Dermis lymphatic vessel endothelial cell (primary cell): ENCODE measurements around the gene RPL19. TPM values are rescaled to one million over a fixed set of nuclear protein-coding genes. Genes with fewer than 3 reads are reported as not detected.

Experiments used
- total RNA-seq: library from RNA; depleted of rRNA; stranded (reverse); fragments of >200 nt; gene quantifications from 2 replicates; pipeline ENCODE4 v1.2.1, GENCODE V29; 2014

Gene RPL19
- 1,343 and 1,670 TPM in 2 replicates for total RNA-seq

GRCh38 chr17:39200070-39200879 is at the start of gene RPL19:
TSS of gene RPL19 (plus strand) at chr17:39200283. CDS start at chr17:39200345, 62 bp downstream.

GRCh38 chr17:39151150-39151942 is 48.7 kb upstream of the RPL19 start, which contains the start of gene PLXDC1:
TSS of gene PLXDC1 (minus strand) at chr17:39151637. CDS start at chr17:39151437, 200 bp downstream.

DNA sequence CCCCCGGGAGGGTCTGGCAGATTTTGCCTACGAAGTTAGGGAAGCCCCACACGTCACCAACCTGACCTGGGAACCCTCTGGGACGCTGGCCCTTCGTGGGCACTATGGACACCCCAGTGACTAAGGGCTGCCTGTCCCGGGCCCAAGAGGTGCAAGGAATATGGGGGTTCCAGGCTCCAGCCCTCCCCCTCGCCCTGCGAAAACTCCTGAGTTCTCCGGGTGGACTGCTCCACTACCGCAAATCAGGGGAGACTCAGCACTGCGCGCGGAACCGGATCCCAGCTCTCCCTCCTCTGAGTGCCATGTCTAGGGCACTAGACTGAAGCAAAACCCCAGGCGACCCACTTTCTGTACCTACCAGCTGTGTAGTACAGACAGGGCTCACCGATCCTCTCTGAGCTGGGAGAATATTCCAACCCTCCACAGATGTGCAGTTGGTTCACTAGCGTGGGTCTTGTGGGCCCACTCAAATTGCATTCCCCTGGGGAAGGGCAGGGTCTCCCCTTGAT is 34.2 kb upstream of the RPL19 start, which contains the start of gene ARL5C:
TSS of gene ARL5C (minus strand) at position 321 of the 509 bp plus-strand sequence. CDS start 401 bp downstream, outside the sequence.

GRCh38 chr17:39197380-39198185 is 2.5 kb upstream of the RPL19 start, which contains the start of gene CACNB1:
TSS of gene CACNB1 (minus strand) at chr17:39197669. CDS start at chr17:39197495, 174 bp downstream.

GRCh38 chr17:39225308-39225958 is 25.4 kb downstream of the RPL19 start, which contains the start of gene STAC2:
TSS of gene STAC2 (minus strand) at chr17:39225945. CDS start at chr17:39225502, 443 bp downstream.

Other genes starting within 250 kb of the RPL19 start
- under 0.01 TPM in 1 of 2 replicates, not detected in the other for gene FBXO47, start 232.9 kb upstream of the RPL19 start, total RNA-seq
- not detected in 2 replicates for gene PLXDC1, start 48.6 kb upstream of the RPL19 start, total RNA-seq
- gene ARL5C, start 34.1 kb upstream of the RPL19 start, total RNA-seq, result not detected in 2 replicates
- gene CACNB1, start 2.6 kb upstream of the RPL19 start, total RNA-seq, result 0.76 and 1.2 TPM in 2 replicates
- gene STAC2, start 25.7 kb downstream of the RPL19 start, total RNA-seq, result not detected in 2 replicates
- gene FBXL20, start 201.3 kb downstream of the RPL19 start, total RNA-seq, result 11.7 and 13.4 TPM in 2 replicates